Measurements from ENCODE around the gene C17orf100. TPM values are rescaled to one million over a fixed set of nuclear protein-coding genes. Genes with fewer than 3 reads are reported as not detected.
"Not testable (repeated sequence)": the region's sequence is repeated elsewhere in the genome, so short reads cannot be mapped to it uniquely, and the experiment has no call there.

Gene C17orf100
- polyA plus RNA-seq, 1 donor (not counting 4 experiments of a cell fraction or from before 2014, with no cell fraction given) = 0.49 TPM

GRCh38 chr17:6651919-6652452, 424 bp downstream of the C17orf100 start:
- FAIRE-seq (no peak), DNase-seq (ENCODE audit: low read depth, low spot score) (no peak)
- Histone ChIP-seq H3K9me1 (ENCODE audit: control insufficient read depth, extremely low read depth, insufficient read depth, low read length) (no peaks in the 10 kb centered on the region), H3K4me3 (ENCODE audit: control insufficient read depth in 2 of 3, extremely low read depth in 1 of 3, insufficient read depth in 2 of 3, low read depth in 1 of 3, low read length in 3 of 3) (peak overlapping the region; percentile 80 to 97 (median 90)), H3K27me3 (ENCODE audit: control insufficient read depth, extremely low read depth, insufficient read depth, low read length) (no peaks in the 10 kb centered on the region), H3K4me2 (ENCODE audit: control insufficient read depth, extremely low read depth, insufficient read depth, low read depth, low read length) (peak overlapping the region; percentile 63), H3K27ac (ENCODE audit: control insufficient read depth, insufficient read depth, low read length) (peak overlapping the region; percentile 92), H2AFZ (ENCODE audit: control insufficient read depth, low read length) (peak overlapping the region; percentile 88), H3K36me3 (ENCODE audit: control insufficient read depth in 2 of 2, extremely low read depth in 1 of 2, insufficient read depth in 2 of 2, low read length in 2 of 2) (peaks cover 9 to 10% of the 10 kb centered on the region in 2 experiments), H3K79me2 (ENCODE audit: control insufficient read depth, insufficient read depth, low read length) (peaks cover 37% of the 10 kb centered on the region), H3K9me3 (ENCODE audit: control insufficient read depth, low read depth, low read length) (no peaks in the 10 kb centered on the region), H3K9ac (ENCODE audit: control insufficient read depth, extremely low read depth, insufficient read depth, low read length) (peak overlapping the region; percentile 96), H3K4me1 (ENCODE audit: control insufficient read depth, extremely low read depth, insufficient read depth, low read length) (peaks cover 48% of the 10 kb centered on the region), H4K20me1 (ENCODE audit: control insufficient read depth, extremely low read depth, insufficient read depth, low read length) (no peaks in the 10 kb centered on the region)
- no peak for TF ChIP-seq EZH2 (IDR thresholded peaks at IDR 0.05; ENCODE audit: low read length)
- TF ChIP-seq, protein P1, sequence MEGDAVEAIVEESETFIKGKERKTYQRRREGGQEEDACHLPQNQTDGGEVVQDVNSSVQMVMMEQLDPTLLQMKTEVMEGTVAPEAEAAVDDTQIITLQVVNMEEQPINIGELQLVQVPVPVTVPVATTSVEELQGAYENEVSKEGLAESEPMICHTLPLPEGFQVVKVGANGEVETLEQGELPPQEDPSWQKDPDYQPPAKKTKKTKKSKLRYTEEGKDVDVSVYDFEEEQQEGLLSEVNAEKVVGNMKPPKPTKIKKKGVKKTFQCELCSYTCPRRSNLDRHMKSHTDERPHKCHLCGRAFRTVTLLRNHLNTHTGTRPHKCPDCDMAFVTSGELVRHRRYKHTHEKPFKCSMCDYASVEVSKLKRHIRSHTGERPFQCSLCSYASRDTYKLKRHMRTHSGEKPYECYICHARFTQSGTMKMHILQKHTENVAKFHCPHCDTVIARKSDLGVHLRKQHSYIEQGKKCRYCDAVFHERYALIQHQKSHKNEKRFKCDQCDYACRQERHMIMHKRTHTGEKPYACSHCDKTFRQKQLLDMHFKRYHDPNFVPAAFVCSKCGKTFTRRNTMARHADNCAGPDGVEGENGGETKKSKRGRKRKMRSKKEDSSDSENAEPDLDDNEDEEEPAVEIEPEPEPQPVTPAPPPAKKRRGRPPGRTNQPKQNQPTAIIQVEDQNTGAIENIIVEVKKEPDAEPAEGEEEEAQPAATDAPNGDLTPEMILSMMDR (optimal IDR thresholded peaks at IDR 0.05 in 1 of 3, IDR thresholded peaks at IDR 0.05 in 1 of 3, conservative IDR thresholded peaks at IDR 0.05 in 1 of 3; ENCODE audit: extremely low read depth in 1 of 3, insufficient read depth in 2 of 3, low read length in 3 of 3) = no peak
- dilution Hi-C loops (cut with MboI; ENCODE audit: extremely low pct_ligation_motif_present, low sequenced_read_pairs) = no loop called here

- H3K27ac ChIP-seq (ENCODE audit: control insufficient read depth, insufficient read depth, low read length) = peak overlapping the region; percentile 60
- H3K79me2 ChIP-seq (ENCODE audit: control insufficient read depth, insufficient read depth, low read length) = peaks cover 9% of the 10 kb centered on the region
- TF ChIP-seq, protein P1 (optimal IDR thresholded peaks at IDR 0.05 in 1 of 3, IDR thresholded peaks at IDR 0.05 in 1 of 3, conservative IDR thresholded peaks at IDR 0.05 in 1 of 3; ENCODE audit: extremely low read depth in 1 of 3, insufficient read depth in 2 of 3, low read length in 3 of 3) = peak in 1 of 3 experiments; percentile 40
- TF ChIP-seq EZH2 (IDR thresholded peaks at IDR 0.05; ENCODE audit: low read length) = no peak
- peak overlapping the region; percentile 79 for H2AFZ ChIP-seq (ENCODE audit: control insufficient read depth, low read length)
- peak; percentile 96 for FAIRE-seq
- H3K4me1 ChIP-seq (ENCODE audit: control insufficient read depth, extremely low read depth, insufficient read depth, low read length) = peaks cover 47% of the 10 kb centered on the region
- peak overlapping the region; percentile 78 for H3K4me2 ChIP-seq (ENCODE audit: control insufficient read depth, extremely low read depth, insufficient read depth, low read depth, low read length)
- no peaks in the 10 kb centered on the region for H3K9me3 ChIP-seq (ENCODE audit: control insufficient read depth, low read depth, low read length)
- H3K9me1 ChIP-seq (ENCODE audit: control insufficient read depth, extremely low read depth, insufficient read depth, low read length) = no peaks in the 10 kb centered on the region
- dilution Hi-C loops (cut with MboI; ENCODE audit: extremely low pct_ligation_motif_present, low sequenced_read_pairs) = no loop called here
- H4K20me1 ChIP-seq (ENCODE audit: control insufficient read depth, extremely low read depth, insufficient read depth, low read length) = no peaks in the 10 kb centered on the region
- H3K9ac ChIP-seq (ENCODE audit: control insufficient read depth, extremely low read depth, insufficient read depth, low read length) = peak overlapping the region; percentile 64
- H3K4me3 ChIP-seq (ENCODE audit: control insufficient read depth in 2 of 3, extremely low read depth in 1 of 3, insufficient read depth in 2 of 3, low read depth in 1 of 3, low read length in 3 of 3) = peak overlapping the region; percentile 26 to 79 (median 54)
- DNase-seq (ENCODE audit: low read depth, low spot score) = no peak
- no peaks in the 10 kb centered on the region for H3K36me3 ChIP-seq (ENCODE audit: control insufficient read depth in 2 of 2, extremely low read depth in 1 of 2, insufficient read depth in 2 of 2, low read length in 2 of 2)
- no peaks in the 10 kb centered on the region for H3K27me3 ChIP-seq (ENCODE audit: control insufficient read depth, extremely low read depth, insufficient read depth, low read length)
Measured at GRCh38 chr17:6654841-6655731, 3.5 kb downstream of the C17orf100 start.

DNA sequence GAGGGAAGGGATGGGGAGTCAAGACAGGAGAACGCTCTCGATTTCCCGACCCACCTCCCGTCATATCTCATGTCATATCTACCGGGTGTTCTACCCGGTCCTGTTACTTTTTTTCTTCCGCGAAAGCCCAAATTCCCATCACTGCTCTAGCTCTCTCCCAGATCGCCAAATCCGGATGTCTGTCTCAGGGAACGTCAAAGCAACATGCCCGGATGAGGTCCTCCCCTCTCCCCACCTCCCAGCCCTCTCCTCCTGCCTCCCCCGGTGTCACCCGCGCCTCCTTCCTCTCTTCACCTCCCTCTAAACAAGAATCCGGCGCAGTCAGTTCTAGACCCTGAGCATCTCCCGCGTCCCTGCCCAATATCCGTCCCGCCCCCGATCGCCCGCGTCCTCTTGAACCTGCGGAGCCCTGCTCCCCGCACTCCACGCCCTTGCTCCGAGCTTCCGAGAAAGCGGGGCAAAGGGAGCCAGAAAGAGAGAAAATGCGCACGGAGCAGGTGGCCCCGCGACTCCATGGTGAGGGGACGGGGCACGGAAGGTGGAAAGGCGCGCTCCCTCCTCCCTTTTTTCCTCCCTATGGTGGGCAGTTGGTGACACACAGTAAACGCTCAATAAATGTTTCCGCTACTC, 4.3 kb downstream of the C17orf100 start:
- H3K27me3 ChIP-seq (ENCODE audit: control insufficient read depth, extremely low read depth, insufficient read depth, low read length); H3K9me1 ChIP-seq (ENCODE audit: control insufficient read depth, extremely low read depth, insufficient read depth, low read length); H4K20me1 ChIP-seq (ENCODE audit: control insufficient read depth, extremely low read depth, insufficient read depth, low read length); dilution Hi-C loops (cut with MboI; ENCODE audit: extremely low pct_ligation_motif_present, low sequenced_read_pairs); H3K9me3 ChIP-seq (ENCODE audit: control insufficient read depth, low read depth, low read length); H3K27ac ChIP-seq (ENCODE audit: control insufficient read depth, insufficient read depth, low read length); H3K79me2 ChIP-seq (ENCODE audit: control insufficient read depth, insufficient read depth, low read length); FAIRE-seq; DNase-seq (ENCODE audit: low read depth, low spot score); H2AFZ ChIP-seq (ENCODE audit: control insufficient read depth, low read length); H3K36me3 ChIP-seq (ENCODE audit: control insufficient read depth in 2 of 2, extremely low read depth in 1 of 2, insufficient read depth in 2 of 2, low read length in 2 of 2): not testable (repeated sequence)
- Histone ChIP-seq H3K4me3 (ENCODE audit: control insufficient read depth in 2 of 3, extremely low read depth in 1 of 3, insufficient read depth in 2 of 3, low read depth in 1 of 3, low read length in 3 of 3) (peak overlapping the region; percentile 26 to 79 (median 54)), H3K4me2 (ENCODE audit: control insufficient read depth, extremely low read depth, insufficient read depth, low read depth, low read length) (peak overlapping the region; percentile 78), H3K4me1 (ENCODE audit: control insufficient read depth, extremely low read depth, insufficient read depth, low read length) (peaks cover 43% of the 10 kb centered on the region), H3K9ac (ENCODE audit: control insufficient read depth, extremely low read depth, insufficient read depth, low read length) (peak overlapping the region; percentile 64)

All from keratinocyte (primary cell).